Gastroesophageal sphincter (tissue), 3 donors: ENCODE results near the gene CCRL2.

Source experiments
- EP300 ChIP-seq: sonication (generic); formaldehyde crosslinking; IDR thresholded peaks from one replicate; pipeline ENCODE4 v1.6.1; 2017; ENCODE audit warnings: antibody characterized with exemption, mild to moderate bottlenecking
- POLR2A ChIP-seq, 2 donors: fragments of 450-650 bp; IDR thresholded peaks; one replicate each; pipeline ENCODE4 v1.6.1; 2017; ENCODE audit warnings: antibody characterized with exemption in 2 of 2, mild to moderate bottlenecking in 2 of 2, moderate library complexity in 1 of 2
- TF ChIP-seq, protein P1 (sequence below), 4 experiments: fragments of 200-600 bp in 2 of 4; fragments of 450-650 bp in 2 of 4; sonication (generic) in 1 of 4; IDR thresholded peaks; one replicate each; pipeline ENCODE4 v1.5.1; 2017 to 2019; ENCODE audit warnings: antibody characterized with exemption in 4 of 4, mild to moderate bottlenecking in 2 of 4, moderate library complexity in 2 of 4

DNA sequence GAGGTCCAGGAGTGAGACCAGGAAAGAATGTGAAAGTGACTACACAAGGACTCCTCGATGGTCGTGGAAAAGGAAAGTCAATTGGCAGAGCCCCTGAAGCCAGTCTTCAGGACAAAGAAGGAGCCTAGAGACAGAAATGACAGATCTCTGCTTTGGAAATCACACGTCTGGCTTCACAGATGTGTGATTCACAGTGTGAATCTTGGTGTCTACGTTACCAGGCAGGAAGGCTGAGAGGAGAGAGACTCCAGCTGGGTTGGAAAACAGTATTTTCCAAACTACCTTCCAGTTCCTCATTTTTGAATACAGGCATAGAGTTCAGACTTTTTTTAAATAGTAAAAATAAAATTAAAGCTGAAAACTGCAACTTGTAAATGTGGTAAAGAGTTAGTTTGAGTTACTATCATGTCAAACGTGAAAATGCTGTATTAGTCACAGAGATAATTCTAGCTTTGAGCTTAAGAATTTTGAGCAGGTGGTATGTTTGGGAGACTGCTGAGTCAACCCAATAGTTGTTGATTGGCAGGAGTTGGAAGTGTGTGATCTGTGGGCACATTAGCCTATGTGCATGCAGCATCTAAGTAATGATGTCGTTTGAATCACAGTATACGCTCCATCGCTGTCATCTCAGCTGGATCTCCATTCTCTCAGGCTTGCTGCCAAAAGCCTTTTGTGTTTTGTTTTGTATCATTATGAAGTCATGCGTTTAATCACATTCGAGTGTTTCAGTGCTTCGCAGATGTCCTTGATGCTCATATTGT is 47.1 kb upstream of the CCRL2 start:
- TF ChIP-seq EP300, result no peak
- TF ChIP-seq POLR2A (IDR thresholded peaks at IDR 0.05), result no peak
- TF ChIP-seq, protein P1, sequence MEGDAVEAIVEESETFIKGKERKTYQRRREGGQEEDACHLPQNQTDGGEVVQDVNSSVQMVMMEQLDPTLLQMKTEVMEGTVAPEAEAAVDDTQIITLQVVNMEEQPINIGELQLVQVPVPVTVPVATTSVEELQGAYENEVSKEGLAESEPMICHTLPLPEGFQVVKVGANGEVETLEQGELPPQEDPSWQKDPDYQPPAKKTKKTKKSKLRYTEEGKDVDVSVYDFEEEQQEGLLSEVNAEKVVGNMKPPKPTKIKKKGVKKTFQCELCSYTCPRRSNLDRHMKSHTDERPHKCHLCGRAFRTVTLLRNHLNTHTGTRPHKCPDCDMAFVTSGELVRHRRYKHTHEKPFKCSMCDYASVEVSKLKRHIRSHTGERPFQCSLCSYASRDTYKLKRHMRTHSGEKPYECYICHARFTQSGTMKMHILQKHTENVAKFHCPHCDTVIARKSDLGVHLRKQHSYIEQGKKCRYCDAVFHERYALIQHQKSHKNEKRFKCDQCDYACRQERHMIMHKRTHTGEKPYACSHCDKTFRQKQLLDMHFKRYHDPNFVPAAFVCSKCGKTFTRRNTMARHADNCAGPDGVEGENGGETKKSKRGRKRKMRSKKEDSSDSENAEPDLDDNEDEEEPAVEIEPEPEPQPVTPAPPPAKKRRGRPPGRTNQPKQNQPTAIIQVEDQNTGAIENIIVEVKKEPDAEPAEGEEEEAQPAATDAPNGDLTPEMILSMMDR (IDR thresholded peaks at IDR 0.05), result no peak
